GM18873 (cell line): ENCODE measurements around the gene LPP.

Experiments used
- ATAC-seq: cut with Tn5 transposase; IDR thresholded peaks from one replicate; pipeline ENCODE4 v1.9.1; 2021; ENCODE audit warnings: mild to moderate bottlenecking, moderate library complexity, moderate number of reproducible peaks; ENCODE audit not compliant: unreplicated experiment, low FRiP score

The LPP gene

DNA sequence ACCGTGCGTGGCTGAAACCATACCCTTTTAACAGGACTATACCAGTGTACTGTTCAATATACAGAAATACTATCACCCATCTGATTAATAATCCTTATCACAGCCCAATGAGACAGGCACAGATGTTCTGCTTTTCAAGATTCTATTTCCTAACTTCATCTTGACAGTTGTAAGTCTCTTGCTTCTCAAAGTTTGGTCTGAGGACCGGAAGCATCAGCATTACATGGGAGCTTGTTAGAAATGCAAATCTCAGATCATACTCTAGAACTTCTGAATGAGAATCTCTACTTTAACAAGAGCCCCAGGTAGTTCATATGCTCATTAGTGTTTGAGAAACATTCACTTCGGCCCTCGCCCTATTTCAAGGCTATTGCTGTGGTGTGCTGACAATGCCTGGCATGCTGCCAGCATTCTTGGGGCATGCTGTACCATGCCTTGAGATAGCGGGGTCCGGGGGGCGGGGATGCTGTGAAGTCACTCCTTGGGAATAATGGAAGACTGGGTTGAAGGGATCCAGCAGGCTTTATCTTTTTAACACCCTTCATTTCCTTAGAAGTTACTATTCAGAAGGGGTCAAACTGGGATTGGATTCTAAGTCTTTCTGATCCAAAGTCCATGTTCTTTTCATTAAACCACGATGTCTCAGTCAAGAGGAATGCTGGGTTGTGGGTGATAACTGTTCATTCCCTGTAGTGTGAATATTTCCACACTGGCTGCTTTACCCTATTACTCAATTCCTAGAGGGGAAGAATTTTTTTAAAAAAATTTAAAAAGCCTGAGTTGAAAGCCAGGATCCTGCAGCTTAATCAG is 194.7 kb downstream of the LPP start:
- ATAC-seq: no peak

DNA sequence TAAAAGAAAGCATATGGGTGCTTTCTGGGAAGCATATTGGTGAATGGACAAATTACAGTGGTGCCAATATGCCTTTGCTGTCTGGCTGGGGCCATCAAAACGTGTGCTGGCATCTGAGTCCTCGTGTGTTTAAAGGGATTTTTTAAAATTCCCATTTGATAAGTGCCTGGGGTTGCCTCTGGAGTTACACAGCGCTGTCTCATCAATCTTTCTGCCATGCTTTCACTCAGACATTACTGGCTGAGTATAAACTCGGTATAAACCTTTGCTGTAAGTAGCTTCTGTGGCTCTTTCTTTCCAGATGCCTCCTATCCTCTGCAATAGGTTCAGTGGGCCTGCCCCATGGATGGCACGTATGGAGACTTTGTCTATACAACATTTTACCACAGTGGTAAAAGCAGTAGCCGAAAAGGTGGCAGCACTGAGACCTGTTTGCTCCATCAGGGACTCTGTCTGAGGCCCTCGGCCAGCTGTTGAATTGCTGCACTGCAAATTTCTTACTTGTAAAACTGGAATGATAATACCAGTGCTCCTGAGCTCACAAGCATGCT is 195.5 kb downstream of the LPP start:
- ATAC-seq: no peak

DNA sequence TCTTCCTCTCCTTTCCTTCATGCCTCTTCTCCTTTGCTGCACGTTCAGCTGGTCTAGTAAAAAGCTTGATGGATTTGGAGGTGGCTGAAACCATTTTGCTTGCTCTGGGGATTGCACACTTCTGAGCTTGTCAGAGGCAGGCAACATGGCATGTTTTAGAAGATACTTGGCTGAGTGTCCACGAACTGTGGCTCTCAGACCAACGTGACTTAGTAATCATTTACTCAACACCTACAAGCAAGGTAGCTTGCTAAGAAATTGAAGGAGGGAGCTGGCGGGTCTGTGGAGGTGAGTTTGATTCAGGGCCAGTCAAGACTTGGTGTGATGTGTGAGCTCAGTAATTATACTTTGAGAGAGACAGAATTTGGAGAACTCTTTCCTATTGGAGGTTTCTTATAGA is 196.0 kb downstream of the LPP start:
- ATAC-seq: no peak

DNA sequence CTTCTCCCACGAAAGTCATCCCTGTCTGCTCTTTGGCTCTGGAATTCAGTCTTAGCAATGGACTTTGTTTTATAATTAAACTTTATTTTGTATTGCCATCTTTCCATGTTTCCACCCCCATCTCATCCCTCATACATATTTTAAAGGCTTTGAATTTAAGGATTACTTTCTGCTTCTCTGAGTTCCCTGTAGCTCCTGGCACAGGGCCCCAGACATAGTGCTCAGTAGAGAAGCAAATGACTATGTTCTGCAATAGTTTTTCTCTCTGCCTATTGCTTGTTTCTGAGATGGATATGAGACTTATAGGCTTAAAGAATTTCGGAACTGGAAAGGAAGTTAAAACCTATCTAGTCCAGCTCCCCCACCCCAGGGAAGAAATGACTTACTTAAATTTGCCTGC is 197.0 kb downstream of the LPP start:
- no peak for ATAC-seq

DNA sequence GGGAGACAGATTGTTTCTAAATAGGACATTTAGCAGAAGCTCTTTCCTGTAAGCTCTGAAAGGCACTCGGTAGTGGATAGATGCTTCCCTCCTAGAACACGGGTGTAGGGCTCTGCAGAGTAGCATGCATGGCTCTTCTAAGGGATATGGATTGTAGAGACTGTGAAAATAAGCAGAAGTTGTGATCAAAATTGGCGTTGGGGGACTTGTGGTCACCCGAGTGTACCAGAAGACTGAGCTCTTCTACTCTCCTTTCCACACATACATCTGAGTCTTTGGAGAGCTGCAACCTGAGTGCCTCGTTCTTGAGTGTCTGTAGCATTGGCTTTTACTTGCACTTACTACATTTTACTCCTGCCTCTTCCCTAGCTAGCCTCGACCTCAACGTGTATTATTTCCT is 197.7 kb downstream of the LPP start:
- no peak for ATAC-seq

DNA sequence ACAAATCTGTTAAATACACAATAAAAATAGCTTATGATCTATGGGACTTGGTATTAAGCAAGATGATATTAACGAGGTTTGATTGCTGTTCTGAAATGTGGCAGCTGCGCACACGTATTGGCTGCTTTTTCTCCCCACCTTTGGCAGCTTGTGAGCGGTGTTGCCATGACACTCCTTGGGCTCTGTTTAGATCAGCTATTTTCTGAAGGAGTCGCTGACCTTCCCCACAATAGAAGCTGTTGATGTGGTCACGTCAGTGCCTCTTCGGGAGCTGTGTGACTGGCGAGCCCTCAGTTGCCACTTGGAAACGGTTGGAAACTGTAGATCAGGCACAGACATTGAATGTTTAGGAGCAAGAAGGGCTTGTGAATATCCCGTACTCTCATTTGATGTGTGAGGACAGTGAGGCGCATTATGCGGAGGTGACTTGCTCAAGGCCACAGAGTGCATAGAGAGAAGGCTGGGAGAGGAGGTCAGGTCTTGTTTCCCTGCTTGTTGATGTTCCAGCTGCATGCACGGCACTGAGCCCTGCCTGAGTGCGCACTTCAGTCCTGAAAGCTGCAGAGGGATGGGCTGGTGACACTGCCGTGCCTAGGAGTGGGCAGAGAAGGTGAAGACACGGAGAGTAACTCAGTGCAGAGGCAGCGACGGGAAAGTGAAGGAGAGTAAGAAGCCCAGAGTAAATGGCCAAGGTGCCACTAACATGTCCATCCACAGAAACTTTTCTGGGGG is 198.4 kb downstream of the LPP start:
- ATAC-seq: no peak

DNA sequence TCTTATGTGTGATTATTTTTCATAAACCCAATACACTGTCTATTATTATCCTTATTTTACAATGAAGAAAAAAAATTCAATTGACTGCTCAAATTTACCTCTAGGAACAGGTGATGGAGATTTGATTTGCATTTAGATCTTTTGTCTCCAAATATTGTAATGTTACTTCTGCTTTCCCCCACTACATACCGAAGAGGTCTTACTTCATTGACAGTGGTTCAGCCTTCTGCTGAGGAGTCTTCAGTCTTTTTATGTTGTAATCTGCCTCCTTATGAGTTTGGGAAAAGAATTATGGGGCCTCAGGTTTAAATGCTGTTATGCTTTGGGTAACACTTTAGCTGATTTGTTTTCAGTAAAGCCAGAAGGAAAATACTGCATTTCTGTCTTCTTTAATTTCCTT is 199.5 kb downstream of the LPP start:
- ATAC-seq: no peak

DNA sequence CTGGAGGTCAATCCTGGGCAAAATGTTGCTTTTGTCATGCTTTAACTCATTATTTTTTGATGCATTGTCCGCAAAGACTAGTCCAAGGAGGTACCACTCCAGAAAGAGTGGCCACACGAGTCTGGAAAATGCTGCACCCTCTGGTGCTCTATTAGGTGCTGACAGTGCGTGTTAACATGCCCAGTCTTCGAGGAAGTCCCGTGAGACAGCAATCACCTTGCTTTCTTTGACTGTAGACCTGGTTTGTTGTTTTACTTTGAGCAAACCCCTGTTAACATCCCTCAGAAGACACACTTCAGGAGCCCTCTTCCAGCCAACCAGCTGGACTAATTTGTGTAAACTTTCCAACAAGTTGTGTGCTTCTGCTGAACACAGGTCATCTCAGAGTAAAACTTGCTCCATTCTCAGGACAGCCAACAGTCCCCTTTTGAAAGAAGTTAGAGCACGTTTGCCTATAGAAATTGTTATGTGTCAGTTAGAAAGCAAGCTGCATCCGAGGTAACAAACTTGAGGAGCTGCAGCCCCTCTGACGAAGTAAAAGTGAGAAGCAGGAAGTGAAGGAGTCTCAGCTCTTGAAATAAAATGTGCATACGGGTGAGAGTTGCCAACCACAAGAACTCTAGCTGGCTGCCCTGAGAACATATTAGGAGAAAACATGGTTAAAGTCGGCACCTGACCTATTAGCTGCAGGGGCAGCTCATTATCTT is 205.0 kb downstream of the LPP start:
- ATAC-seq: no peak

DNA sequence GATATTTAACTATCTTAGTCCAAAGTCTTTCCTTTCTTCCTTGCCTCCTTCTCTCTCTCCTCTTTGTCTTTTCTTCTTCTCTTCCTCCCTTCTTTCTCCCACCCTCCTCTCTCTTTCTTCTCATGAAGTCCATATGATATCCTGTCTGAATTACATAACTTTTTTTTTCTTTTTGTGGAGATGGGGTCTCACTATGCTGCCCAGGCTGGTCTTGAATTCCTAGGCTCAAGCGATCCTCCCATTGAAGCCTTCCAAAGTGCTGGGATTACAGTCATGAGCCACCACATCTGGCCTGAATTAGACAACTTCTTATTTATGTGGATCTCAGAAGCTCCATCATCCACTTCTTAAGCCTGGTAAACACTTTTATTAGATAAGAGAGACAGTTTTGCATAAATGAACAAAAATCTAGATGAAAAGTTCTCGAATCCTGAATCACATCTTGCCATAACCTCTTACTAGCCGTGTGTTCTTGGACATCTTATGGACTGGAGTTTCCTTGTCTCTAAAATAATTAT is 206.5 kb downstream of the LPP start:
- ATAC-seq: no peak

DNA sequence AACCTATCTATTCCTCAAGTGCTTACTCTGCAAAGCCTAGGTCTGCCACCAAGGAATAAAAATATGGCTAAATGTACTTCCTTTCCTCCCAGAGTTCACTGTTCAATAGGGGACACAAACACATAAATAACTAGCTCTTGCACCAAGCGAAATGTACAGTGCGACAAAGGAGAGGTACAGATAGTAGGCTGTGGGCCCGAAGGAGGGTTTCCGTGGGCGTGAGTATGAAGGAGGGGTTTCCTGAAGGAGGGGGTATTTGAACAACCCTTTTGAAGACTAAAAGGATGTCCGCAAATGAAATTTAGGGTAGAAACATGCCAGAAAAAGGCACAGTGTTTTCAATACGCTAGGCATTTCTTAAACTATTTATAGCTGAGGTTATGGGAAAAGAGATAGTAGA is 207.9 kb downstream of the LPP start:
- ATAC-seq: no peak

DNA sequence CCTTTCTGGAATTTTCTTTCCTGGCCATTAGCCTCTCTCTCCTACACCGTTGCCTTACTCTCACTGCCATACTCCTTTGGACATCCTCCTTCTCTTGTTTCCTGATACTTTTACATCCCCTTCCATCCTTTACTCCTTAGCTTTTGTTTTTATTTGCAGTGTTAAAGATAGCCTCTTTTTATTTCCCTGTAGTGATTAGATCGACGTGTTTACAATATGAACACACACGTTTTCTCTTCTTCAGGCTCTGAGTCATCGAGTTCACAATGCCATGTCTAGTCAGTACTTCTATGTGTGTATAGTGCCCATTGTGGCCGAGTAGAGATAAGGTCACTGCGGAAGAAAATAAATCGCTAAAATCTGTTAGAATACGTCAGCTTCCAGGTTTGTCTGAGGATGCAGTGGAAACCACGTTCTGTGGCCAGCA is 208.5 kb downstream of the LPP start:
- ATAC-seq: no peak

DNA sequence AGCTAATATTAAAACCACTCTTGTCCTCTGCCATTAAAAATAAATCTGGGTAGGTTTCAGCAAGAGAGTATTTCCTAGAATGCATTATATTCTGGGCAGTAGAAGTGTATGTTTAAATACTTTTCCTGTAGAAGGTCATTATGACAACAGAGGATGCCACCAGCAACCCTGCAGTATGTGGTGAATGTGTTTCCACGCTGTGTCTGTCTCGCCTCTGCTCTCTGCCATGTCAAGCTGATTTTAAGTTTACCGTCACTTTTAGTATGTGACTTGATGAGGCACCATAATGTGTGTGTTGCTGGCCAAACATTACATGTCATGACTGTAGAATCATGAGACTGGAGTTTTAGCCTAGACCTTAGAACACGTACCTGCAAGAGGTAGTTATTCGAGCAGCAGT is 211.2 kb downstream of the LPP start:
- no peak for ATAC-seq

DNA sequence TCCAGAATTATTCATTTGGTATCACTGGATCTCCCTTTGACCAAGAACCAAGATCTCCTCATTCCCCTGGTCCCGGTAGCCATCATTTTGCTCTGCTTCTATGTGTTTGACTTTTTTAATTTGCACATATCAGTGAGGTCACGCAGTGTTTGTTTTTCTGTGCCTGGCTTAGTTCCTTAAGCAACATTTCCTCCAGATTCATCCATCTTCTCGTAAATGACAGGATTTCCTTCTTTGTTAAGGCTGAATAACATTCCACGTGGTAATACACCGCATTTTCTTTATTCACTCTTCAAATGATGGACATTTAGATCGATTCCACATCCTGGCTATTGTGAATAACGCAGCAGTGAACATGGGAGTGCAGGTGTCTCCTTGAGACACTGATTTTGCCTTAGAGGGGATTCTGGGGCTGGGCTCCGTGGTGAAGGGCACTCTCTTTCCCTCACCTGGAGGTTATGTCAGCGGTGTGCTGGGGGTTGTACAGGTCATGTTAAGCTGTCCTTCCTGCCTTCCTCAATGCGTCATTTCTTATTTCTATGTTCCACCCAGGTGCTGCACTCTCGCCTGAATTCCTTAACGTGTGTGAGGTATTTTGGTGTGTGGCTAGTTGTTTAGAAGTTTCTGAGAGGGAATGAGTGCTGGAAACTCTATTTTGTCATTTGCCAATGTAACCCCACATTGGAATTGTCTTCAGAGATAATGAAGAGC is 212.2 kb downstream of the LPP start:
- ATAC-seq: no peak

DNA sequence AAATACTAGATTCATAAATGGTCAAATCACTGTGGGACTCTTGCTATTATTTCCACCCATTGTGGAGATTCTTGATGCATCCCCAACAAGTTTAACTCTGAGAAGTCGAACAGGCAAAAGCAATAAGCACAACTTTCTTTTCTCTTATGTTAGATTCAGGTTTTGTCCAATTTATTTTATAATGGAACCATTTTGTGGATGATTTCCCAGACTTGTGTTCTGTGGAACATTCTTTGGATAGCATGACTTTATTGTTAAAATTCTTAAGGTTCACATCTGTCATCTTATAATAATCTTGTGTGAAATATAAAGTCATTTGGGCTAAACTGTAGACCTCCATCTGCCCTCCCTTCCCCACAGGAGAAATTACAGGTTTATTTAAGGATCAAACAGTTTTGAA is 213.7 kb downstream of the LPP start:
- no peak for ATAC-seq

DNA sequence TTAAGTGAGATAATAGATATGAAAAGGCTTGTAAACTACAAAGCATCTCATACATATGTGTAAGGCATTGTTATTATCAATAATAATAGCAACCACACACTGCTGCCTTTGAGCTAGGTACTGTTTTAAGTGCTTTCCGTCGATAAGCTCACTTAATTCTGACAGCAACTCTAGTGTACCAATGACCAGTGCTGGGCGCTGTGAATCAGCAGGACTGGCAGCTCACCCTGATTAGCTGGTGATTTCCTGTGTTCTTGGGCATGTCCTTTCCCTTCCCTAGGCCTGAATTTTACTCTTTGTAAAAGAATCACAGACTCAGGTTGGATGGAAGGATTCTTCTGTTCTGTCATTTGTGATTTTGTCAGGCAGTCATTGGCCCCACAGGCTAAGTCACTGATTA is 215.6 kb downstream of the LPP start:
- ATAC-seq: no peak

DNA sequence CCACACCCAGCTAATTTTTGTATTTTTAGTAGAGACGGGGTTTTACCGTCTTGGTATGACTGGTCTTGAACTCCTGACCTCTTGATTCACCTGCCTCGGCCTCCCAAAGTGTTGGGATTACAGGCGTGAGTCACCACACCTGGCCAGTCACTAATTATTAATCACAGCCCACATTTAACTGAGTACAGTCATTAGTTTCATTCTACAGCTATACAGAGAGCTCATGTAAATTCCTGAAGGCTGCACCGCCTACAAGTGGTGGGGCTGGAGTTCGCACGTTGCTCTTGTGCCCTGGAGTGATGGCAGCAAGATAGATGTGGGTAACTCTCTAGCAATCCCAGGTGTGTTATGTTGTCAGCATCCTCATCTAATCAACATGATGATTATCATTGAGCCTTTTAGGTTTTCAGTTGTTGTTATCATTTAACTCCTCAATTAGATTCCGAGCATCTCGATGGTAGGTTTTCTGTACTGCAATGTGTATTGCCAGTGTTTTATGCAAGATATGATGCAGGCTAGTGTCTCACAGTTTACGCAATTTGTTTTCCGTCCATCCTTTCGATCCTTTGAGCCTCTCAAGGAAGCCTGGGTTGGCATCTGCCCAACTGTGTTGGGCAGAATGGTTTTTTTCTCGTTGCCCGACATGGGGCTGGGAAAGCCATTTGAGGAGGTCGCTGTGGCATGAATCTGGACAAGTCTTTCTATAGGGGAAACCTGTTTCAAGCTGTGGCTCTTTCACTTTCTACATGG is 216.3 kb downstream of the LPP start:
- no peak for ATAC-seq

DNA sequence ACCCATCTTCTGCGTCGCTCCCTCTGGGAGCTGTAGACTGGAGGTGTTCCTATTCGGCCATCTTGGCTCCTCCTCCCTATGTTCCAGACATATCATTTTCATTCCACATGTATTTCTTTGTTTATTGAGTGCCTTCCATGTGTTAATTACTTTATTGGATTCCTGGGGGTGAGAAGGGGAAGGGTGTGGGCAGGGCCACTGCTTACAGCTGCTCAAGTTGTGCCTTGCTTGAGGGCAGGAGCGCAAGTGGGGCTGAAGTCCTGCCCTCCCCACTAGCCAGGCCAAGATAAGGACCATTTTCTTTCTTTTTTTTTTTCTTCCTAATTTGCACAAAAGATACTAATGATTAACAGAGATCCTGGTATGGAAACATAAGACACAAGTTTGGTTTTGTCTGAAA is 224.8 kb downstream of the LPP start:
- no peak for ATAC-seq

DNA sequence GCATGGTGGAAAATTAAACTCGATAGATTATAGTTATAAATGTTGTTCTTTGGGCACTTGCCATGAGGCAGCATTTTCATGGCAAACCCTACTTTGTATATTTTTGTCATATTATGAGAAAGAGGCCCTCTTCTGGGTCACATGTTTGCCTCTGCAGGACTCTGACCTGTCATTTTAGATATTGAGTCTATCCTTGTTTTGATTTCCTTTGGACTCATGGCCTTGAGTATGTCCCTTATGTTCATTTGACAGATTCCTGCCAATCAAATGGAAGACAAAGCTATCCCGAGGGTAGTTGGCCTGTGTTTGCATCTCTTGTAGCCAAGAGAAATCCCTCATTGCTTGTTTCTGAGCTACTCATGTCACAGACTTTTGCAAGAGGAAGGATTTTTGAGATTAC is 226.3 kb downstream of the LPP start:
- no peak for ATAC-seq

DNA sequence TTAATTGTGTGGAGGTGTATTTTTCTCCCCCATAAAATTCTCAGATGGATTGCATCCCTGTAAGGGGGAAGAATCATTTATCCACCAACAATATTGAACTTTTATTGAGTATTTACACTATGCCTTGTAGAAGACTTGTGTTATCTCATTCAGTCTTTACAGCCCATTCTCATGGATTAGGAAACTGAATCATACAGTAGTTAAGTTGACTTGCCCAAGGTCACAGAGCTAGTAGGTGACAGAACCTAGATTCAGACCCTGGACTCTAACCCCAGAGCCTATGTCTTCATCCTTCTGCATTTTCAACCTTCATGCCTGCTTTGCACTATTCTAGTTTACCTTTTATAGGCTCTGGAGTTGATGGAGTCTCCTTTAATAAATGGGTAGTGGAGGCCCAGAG is 226.8 kb downstream of the LPP start:
- no peak for ATAC-seq

DNA sequence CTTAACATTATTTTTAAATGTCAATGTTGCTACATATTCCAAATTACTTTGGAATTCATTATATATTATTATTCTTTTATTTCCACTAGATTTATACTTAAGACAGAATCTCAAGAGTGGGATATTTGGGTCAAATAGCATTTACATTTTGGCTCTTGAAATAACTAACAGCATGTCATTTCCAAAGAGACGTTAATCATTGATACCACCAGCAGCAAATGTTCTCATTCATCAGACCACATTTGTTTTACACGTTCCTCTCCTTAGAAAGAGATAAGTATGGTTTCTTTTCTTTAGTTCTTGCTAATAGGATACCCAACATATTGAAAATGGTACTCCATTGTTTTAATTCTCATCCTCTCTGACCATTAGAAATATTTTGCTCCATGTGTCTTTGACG is 229.8 kb downstream of the LPP start:
- ATAC-seq: no peak
